OCI-LY3 (cell line): Measurements from ENCODE around the gene ZNF618.

Source experiments
- H2AFZ ChIP-seq: fragments of 200-600, 300-600 bp; shearing (Covaris generic); 2 replicates; pipeline ENCODE4 v1.6.0; 2014; ENCODE audit warnings: antibody characterized with exemption, low read depth, low read length
- H3K27ac ChIP-seq: fragments of 200-600, 300-600 bp; sonication (generic); 2 replicates; pipeline ENCODE4 v1.5.1; 2014; ENCODE audit warnings: mild to moderate bottlenecking, low read length, moderate library complexity, mixed read lengths
- H3K27me3 ChIP-seq: fragments of 200-600, 300-600 bp; sonication (generic); 2 replicates; pipeline ENCODE4 v1.6.1; 2014; ENCODE audit warnings: low read depth, low read length, mixed read lengths
- H3K36me3 ChIP-seq: fragments of 200-600, 300-600 bp; sonication (generic); replicated peaks from 2 replicates; pipeline ENCODE3; 2014; ENCODE audit warnings: low read depth, low read length, mixed read lengths
- H3K4me1 ChIP-seq: fragments of 300-600, 200-600 bp; sonication (generic); 2 replicates; pipeline ENCODE4 v1.6.1; 2014; ENCODE audit warnings: low read length, mixed read lengths
- H3K4me2 ChIP-seq: fragments of 200-600, 300-600 bp; sonication (generic); 2 replicates; pipeline ENCODE4 v1.6.1; 2014; ENCODE audit warnings: low read length, mixed read lengths
- H3K4me3 ChIP-seq: fragments of 300-600, 200-600 bp; sonication (generic); 2 replicates; pipeline ENCODE4 v1.5.1; 2014; ENCODE audit warnings: antibody characterized with exemption, mild to moderate bottlenecking, low read length, moderate library complexity
- H3K79me2 ChIP-seq: fragments of 300-600, 200-600 bp; shearing (Covaris generic); 2 replicates; pipeline ENCODE4 v1.6.1; 2014; ENCODE audit warnings: mild to moderate bottlenecking, low read length, mixed read lengths
- H3K9ac ChIP-seq: fragments of 300-600, 200-600 bp; shearing (Covaris generic); 2 replicates; pipeline ENCODE4 v1.6.0; 2014; ENCODE audit warnings: mild to moderate bottlenecking, low read length, moderate library complexity
- H3K9me3 ChIP-seq: fragments of 200-600, 300-600 bp; shearing (Covaris generic); 2 replicates; pipeline ENCODE4 v1.6.1; 2014; ENCODE audit warnings: low read length, mixed read lengths; ENCODE audit not compliant: insufficient read depth
- H4K20me1 ChIP-seq: fragments of 200-600, 300-600 bp; sonication (generic); 2 replicates; pipeline ENCODE4 v1.6.1; 2016; ENCODE audit warnings: low read length, mixed read lengths; ENCODE audit not compliant: insufficient read depth
- EZH2phosphoT487 ChIP-seq: fragments of 200-600 bp; shearing (Covaris generic); IDR thresholded peaks from 2 replicates; pipeline ENCODE4 v1.6.1; 2018; ENCODE audit warnings: antibody characterized with exemption, mixed run types, low read depth
- TF ChIP-seq, protein P1 (sequence below): fragments of 200-600, 300-600 bp; sonication (generic); IDR thresholded peaks from 2 replicates; pipeline ENCODE4 v1.5.1; 2014; ENCODE audit warnings: antibody characterized with exemption, low read length, low read depth

ZNF618 gene

DNA sequence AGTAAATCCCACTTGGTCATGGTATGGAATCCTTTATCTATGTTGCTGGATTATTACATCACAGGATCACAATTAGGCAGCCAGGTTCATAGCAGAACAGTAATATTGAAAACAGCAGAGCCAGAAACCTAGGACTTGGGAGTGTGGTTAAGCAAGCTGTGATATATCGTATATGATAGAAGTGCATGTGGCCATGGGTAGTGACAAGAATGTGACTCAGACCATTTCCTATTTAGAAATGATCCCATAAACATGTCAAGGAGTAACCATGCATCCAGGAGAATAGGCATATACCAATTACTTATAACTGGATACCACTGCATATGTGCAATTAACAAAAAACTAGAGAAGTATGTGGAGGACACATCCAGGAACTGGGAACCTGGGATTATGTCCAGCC, 170.8 kb downstream of the ZNF618 start:
- TF ChIP-seq EZH2phosphoT487 = no peak
- TF ChIP-seq, protein P1, sequence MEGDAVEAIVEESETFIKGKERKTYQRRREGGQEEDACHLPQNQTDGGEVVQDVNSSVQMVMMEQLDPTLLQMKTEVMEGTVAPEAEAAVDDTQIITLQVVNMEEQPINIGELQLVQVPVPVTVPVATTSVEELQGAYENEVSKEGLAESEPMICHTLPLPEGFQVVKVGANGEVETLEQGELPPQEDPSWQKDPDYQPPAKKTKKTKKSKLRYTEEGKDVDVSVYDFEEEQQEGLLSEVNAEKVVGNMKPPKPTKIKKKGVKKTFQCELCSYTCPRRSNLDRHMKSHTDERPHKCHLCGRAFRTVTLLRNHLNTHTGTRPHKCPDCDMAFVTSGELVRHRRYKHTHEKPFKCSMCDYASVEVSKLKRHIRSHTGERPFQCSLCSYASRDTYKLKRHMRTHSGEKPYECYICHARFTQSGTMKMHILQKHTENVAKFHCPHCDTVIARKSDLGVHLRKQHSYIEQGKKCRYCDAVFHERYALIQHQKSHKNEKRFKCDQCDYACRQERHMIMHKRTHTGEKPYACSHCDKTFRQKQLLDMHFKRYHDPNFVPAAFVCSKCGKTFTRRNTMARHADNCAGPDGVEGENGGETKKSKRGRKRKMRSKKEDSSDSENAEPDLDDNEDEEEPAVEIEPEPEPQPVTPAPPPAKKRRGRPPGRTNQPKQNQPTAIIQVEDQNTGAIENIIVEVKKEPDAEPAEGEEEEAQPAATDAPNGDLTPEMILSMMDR = no peak
- no peak overlapping the region for H2AFZ ChIP-seq
- H3K9ac ChIP-seq = no peak overlapping the region
- H3K27ac ChIP-seq = no peak overlapping the region
- no peaks in the 10 kb centered on the region for H4K20me1 ChIP-seq
- H3K36me3 ChIP-seq = no peaks in the 10 kb centered on the region
- H3K27me3 ChIP-seq = no peaks in the 10 kb centered on the region; the same call in 1 of the 2 replicates
- no peaks in the 10 kb centered on the region for H3K9me3 ChIP-seq
- H3K79me2 ChIP-seq = no peaks in the 10 kb centered on the region
- H3K4me1 ChIP-seq = no peaks in the 10 kb centered on the region
- no peak overlapping the region for H3K4me3 ChIP-seq
- H3K4me2 ChIP-seq = no peak overlapping the region

DNA sequence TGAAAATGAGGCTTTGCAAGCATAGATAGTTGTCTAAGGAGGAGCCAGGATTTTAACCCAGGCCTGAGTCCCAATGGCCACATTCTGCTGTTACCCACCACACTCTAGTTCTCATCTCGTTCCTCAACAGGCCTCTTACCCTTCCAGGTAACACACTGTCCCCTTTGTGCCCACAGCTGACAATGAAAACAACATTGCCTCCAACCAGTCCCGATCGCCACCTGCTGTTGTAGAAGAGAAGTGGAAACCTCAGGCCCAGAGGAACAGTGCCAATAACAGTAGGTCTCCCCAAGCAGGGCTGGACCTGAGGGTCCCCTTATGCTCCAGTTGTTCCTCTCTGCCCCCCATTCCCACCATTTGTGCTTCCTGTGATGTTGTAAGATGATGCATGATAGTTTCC, 171.6 kb downstream of the ZNF618 start:
- Histone ChIP-seq H2AFZ (no peak overlapping the region), H3K27ac (no peak overlapping the region), H3K4me2 (no peak overlapping the region), H3K9me3 (no peaks in the 10 kb centered on the region), H3K9ac (no peak overlapping the region), H3K4me3 (no peak overlapping the region), H4K20me1 (no peaks in the 10 kb centered on the region), H3K4me1 (no peaks in the 10 kb centered on the region), H3K79me2 (no peaks in the 10 kb centered on the region), H3K36me3 (no peaks in the 10 kb centered on the region), H3K27me3 (peaks cover 2% of the 10 kb centered on the region; the same call in 1 of the 2 replicates)
- TF ChIP-seq EZH2phosphoT487 = no peak
- TF ChIP-seq, protein P1 = peak; percentile 55

DNA sequence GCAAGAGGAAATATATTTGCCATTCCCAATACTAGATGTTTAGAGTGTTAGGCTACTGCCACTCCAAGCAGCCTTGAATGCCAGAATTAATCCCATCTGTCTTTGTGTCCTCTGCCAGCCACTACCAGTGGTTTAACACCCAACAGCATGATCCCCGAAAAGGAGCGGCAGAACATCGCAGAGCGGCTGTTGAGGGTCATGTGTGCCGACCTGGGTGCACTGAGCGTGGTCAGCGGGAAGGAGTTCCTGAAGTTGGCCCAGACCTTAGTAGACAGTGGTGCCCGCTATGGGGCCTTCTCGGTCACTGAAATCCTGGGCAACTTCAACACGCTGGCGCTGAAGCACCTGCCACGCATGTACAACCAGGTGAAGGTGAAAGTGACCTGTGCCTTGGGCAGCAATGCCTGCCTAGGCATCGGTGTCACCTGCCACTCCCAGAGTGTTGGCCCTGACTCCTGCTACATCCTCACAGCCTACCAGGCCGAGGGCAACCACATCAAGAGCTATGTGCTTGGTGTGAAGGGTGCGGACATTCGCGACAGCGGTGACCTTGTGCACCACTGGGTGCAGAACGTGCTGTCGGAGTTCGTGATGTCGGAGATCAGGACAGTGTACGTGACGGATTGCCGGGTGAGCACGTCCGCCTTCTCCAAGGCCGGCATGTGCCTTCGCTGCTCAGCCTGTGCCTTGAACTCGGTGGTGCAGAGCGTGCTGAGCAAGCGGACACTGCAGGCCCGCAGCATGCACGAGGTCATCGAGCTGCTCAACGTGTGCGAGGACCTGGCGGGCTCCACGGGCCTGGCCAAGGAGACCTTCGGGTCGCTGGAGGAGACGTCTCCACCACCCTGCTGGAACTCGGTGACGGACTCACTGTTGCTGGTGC, 172.7 kb downstream of the ZNF618 start:
- Histone ChIP-seq H3K27me3 (peaks cover 3% of the 10 kb centered on the region; the same call in 1 of the 2 replicates), H3K79me2 (no peaks in the 10 kb centered on the region), H3K9me3 (no peaks in the 10 kb centered on the region), H3K9ac (no peak overlapping the region), H3K4me1 (no peaks in the 10 kb centered on the region), H4K20me1 (no peaks in the 10 kb centered on the region), H3K36me3 (no peaks in the 10 kb centered on the region), H3K4me3 (no peak overlapping the region), H3K4me2 (no peak overlapping the region), H3K27ac (no peak overlapping the region), H2AFZ (no peak overlapping the region)
- TF ChIP-seq, protein P1 = no peak
- no peak for TF ChIP-seq EZH2phosphoT487

DNA sequence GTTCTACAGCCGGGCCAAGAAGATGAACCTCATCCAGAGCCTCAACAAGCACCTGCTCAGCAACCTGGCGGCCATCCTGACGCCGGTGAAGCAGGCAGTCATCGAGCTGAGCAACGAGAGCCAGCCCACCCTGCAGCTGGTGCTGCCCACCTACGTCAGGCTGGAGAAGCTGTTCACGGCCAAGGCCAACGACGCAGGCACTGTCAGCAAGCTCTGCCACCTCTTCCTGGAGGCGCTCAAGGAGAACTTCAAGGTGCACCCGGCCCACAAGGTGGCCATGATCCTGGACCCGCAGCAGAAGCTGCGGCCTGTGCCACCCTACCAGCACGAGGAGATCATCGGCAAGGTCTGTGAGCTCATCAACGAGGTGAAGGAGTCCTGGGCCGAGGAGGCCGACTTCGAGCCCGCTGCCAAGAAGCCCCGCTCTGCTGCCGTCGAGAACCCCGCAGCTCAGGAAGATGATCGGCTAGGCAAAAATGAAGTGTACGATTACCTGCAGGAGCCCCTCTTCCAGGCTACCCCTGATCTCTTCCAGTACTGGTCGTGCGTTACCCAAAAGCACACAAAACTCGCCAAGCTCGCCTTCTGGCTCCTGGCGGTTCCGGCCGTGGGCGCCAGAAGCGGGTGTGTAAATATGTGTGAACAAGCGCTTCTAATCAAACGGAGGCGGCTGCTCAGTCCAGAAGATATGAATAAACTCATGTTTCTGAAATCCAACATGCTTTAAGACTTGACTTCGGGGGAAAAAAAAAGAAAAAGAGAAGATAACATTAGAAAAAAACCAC, 173.5 kb downstream of the ZNF618 start:
- Histone ChIP-seq H3K36me3 (no peaks in the 10 kb centered on the region), H3K9me3 (no peaks in the 10 kb centered on the region), H2AFZ (no peak overlapping the region), H3K4me3 (no peak overlapping the region), H3K4me1 (no peaks in the 10 kb centered on the region), H3K9ac (no peak overlapping the region), H3K27ac (no peak overlapping the region), H3K27me3 (peaks cover 3% of the 10 kb centered on the region; the same call in 1 of the 2 replicates), H4K20me1 (no peaks in the 10 kb centered on the region), H3K4me2 (no peak overlapping the region), H3K79me2 (no peaks in the 10 kb centered on the region)
- TF ChIP-seq, protein P1 = no peak
- TF ChIP-seq EZH2phosphoT487 = no peak
